HFFc6 (cell line): ENCODE measurements around the gene IKZF3. TPM values are rescaled to one million over a fixed set of nuclear protein-coding genes. Genes with fewer than 3 reads are reported as not detected.

Source experiments
- DNase-seq: peaks from one replicate; pipeline ENCODE4 v3.0.0-alpha.2; 2018
- H3K27ac Mint-ChIP-seq: 2 replicates; pipeline ENCODE4 v1.8.0; 2020; ENCODE audit warnings: mild to moderate bottlenecking, mixed read lengths
- H3K27me3 Mint-ChIP-seq: 2 replicates; pipeline ENCODE4 v1.8.0; 2021; ENCODE audit warnings: mild to moderate bottlenecking, moderate library complexity, mixed read lengths; ENCODE audit not compliant: insufficient read depth
- H3K36me3 Mint-ChIP-seq: 2 replicates; pipeline ENCODE4 v1.8.0; 2021; ENCODE audit warnings: low read depth, mixed read lengths
- H3K4me1 Mint-ChIP-seq: 2 replicates; pipeline ENCODE4 v1.8.0; 2020; ENCODE audit warnings: low read depth, mixed read lengths
- H3K4me3 Mint-ChIP-seq: 2 replicates; pipeline ENCODE4 v1.8.0; 2020; ENCODE audit warnings: mild to moderate bottlenecking, moderate library complexity, mixed read lengths
- H3K9me3 Mint-ChIP-seq: 2 replicates; pipeline ENCODE4 v1.8.0; 2020; ENCODE audit warnings: mild to moderate bottlenecking, mixed read lengths
- CTCF ChIP-seq: fragments of 200-600 bp; sonication (generic); IDR thresholded peaks from 2 replicates; pipeline ENCODE4 v1.5.0; 2021; ENCODE audit warnings: antibody characterized with exemption, mild to moderate bottlenecking
- total RNA-seq, 6 experiments: library from RNA; stranded (reverse); fragmentation: NEBNext Ultra II Directional; extraction: Animal tissue kit (Norgen Biotek cat#: 25700); gene quantifications; 2 replicates in 1 of 6; 3 replicates in 5 of 6; pipeline ENCODE4 v1.2.3, GENCODE V29; 2021

Gene IKZF3
- total RNA-seq, 6 experiments from 2014 or later = not detected

GRCh38 chr17:39814497-39814896, 49.6 kb downstream of the IKZF3 start:
- Mint-ChIP-seq H3K27me3 (peaks cover 40% of the 10 kb centered on the region), H3K4me1 (no peaks in the 10 kb centered on the region), H3K4me3 (no peak overlapping the region), H3K36me3 (no peaks in the 10 kb centered on the region), H3K27ac (no peak overlapping the region), H3K9me3 (no peaks in the 10 kb centered on the region)
- no peak for TF ChIP-seq CTCF
- no peak for DNase-seq

- peaks cover 42% of the 10 kb centered on the region for H3K27me3 Mint-ChIP-seq
- no peak overlapping the region for H3K27ac Mint-ChIP-seq
- H3K36me3 Mint-ChIP-seq = no peaks in the 10 kb centered on the region
- H3K4me3 Mint-ChIP-seq = no peak overlapping the region
- no peak for DNase-seq
- H3K4me1 Mint-ChIP-seq = no peaks in the 10 kb centered on the region
- H3K9me3 Mint-ChIP-seq = no peaks in the 10 kb centered on the region
- no peak for TF ChIP-seq CTCF
These were observed 50.5 kb downstream of the IKZF3 start for GRCh38 chr17:39813631-39814030.

- no peak for DNase-seq
- H3K9me3 Mint-ChIP-seq = no peaks in the 10 kb centered on the region
- peaks cover 49% of the 10 kb centered on the region for H3K27me3 Mint-ChIP-seq
- no peaks in the 10 kb centered on the region for H3K36me3 Mint-ChIP-seq
- TF ChIP-seq CTCF = no peak
- no peak overlapping the region for H3K27ac Mint-ChIP-seq
- no peaks in the 10 kb centered on the region for H3K4me1 Mint-ChIP-seq
- no peak overlapping the region for H3K4me3 Mint-ChIP-seq
These were observed 51.6 kb downstream of the IKZF3 start for GRCh38 chr17:39812466-39812865.

- Mint-ChIP-seq H3K9me3 (no peaks in the 10 kb centered on the region), H3K4me3 (no peak overlapping the region), H3K4me1 (no peaks in the 10 kb centered on the region), H3K27ac (no peak overlapping the region), H3K36me3 (no peaks in the 10 kb centered on the region), H3K27me3 (peaks cover 47% of the 10 kb centered on the region)
- DNase-seq = no peak
- TF ChIP-seq CTCF = no peak
These were observed 53.0 kb downstream of the IKZF3 start for GRCh38 chr17:39810939-39811728.

- no peak for TF ChIP-seq CTCF
- Mint-ChIP-seq H3K9me3 (no peaks in the 10 kb centered on the region), H3K27ac (no peak overlapping the region), H3K27me3 (peaks cover 43% of the 10 kb centered on the region), H3K4me3 (no peak overlapping the region), H3K36me3 (no peaks in the 10 kb centered on the region), H3K4me1 (no peaks in the 10 kb centered on the region)
- DNase-seq = no peak
These were observed 54.9 kb downstream of the IKZF3 start for GRCh38 chr17:39809221-39809620.
